GM13977 (cell line): Measurements from ENCODE around the gene FAM168A.

Source experiments
- DNase-seq: peaks from one replicate; pipeline ENCODE4 v3.0.0; 2012; ENCODE audit warnings: low spot score
- in situ Hi-C: fragments of 300-500 bp; cut with MboI; formaldehyde crosslinking; loops from one replicate; pipeline ENCODE4 v1.12.0; 2022; ENCODE audit warnings: low sequenced_read_pairs, low pct_unique_long_range_greater_than_20kb, mixed read lengths, inconsistent platforms; ENCODE audit not compliant: unreplicated experiment
- TF ChIP-seq, protein P1 (sequence below): IDR thresholded peaks from 2 replicates; pipeline ENCODE4 v1.5.1; 2012; ENCODE audit warnings: mild to moderate bottlenecking, control low read depth; ENCODE audit not compliant: insufficient read depth; ENCODE audit errors: extremely low read depth, missing control alignments

FAM168A gene

DNA sequence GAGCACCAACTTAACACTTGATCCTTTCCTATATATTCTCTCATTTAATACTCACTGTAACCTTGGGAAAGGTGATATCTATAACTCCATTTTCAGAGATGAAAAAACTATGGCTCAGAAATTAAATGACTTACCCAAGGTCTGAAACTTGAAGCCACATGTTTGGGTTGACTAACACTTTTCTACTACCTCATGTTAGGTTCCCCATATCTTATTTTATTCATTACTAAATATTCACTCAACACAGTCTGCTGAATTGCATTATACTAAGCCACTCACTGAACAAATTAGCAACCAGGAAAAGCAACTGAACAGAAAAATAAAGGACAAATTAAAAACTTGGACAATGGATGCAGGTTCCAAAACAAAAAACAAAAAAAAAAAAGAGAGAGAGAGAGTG, 59.9 kb downstream of the FAM168A start:
- DNase-seq, result no peak
- TF ChIP-seq, protein P1, sequence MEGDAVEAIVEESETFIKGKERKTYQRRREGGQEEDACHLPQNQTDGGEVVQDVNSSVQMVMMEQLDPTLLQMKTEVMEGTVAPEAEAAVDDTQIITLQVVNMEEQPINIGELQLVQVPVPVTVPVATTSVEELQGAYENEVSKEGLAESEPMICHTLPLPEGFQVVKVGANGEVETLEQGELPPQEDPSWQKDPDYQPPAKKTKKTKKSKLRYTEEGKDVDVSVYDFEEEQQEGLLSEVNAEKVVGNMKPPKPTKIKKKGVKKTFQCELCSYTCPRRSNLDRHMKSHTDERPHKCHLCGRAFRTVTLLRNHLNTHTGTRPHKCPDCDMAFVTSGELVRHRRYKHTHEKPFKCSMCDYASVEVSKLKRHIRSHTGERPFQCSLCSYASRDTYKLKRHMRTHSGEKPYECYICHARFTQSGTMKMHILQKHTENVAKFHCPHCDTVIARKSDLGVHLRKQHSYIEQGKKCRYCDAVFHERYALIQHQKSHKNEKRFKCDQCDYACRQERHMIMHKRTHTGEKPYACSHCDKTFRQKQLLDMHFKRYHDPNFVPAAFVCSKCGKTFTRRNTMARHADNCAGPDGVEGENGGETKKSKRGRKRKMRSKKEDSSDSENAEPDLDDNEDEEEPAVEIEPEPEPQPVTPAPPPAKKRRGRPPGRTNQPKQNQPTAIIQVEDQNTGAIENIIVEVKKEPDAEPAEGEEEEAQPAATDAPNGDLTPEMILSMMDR, result no peak
- in situ Hi-C loops, result no loop called here

DNA sequence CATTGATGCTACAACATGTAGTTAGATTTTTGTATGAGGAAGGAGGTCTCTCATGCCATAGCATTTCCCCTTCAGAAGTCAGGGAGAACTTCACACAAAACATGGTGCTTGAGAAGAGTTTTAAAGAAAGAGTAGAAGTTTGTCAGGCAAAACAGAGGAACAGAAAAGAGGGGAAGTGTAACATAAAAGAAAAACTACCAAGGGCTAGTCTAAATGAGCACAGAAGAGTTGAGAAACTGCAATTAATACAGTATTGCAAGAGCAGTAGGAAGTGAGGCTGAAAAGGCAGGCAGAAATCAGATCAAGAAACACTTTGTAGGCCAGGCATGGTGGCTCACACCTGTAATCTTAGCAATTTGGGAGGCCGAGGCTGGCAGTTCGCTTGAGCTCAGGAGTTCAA, 61.0 kb downstream of the FAM168A start:
- DNase-seq, result no peak
- TF ChIP-seq, protein P1, result no peak
- in situ Hi-C loops, result no loop called here

DNA sequence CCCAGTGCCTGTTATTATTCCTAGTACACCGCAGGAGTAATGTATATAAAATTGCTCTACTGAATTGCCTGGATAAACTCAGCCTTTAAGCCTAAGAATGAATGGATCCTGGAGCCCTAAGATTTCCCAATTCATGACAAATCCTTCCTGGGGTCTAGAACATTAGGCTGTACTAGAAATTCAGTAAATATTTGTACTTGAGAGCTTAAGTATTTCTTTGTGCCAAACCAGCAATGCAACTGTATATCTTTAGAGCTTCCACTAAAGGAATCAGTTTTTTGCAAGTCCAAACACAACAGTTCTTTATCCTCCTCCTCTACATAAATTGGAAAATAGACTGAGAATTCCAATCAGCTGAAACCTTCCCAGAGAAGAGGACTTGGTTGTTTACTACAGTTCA, 65.6 kb downstream of the FAM168A start:
- no peak for DNase-seq
- TF ChIP-seq, protein P1, result no peak
- in situ Hi-C loops, result no loop called here

DNA sequence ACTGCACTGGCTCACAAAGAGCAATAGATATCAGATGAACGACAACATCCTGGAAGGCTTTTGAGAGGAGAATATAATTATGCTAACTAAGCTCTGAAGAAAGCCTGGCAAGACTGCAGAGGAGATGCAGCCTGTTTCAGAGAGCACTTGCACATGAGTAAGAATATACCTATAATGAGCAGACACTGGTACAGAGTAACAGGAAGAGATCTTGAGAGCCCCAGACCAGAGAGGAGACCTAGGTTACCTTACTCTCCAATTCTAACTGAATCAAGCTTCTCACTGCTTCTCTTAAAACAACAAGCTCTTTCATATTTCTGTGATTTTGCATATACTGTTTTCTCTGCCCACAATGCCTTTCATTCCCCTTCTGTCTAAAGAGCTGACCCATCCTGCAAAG, 66.5 kb downstream of the FAM168A start:
- DNase-seq, result no peak
- in situ Hi-C loops, result no loop called here
- TF ChIP-seq, protein P1, result no peak

DNA sequence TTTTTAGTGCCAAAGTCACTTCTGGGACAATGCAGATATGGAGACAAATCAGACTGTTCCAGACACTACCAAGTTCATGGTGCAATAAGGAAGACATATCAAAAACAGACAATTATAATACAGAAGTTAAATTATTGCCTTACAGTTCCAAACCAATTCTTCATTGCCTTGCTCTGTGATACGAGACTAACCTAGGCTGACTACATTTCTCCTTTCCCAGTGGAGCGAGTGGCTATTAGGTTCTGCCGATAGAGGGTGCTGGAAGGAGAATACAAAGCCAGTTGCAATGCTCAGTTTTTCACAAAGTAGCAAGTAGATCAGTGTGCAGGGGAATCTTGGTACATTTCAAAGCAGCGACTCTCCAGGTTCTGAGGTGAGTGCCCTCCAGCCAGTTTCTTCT, 67.8 kb downstream of the FAM168A start:
- TF ChIP-seq, protein P1, result peak; percentile 43
- in situ Hi-C loops, result no loop called here
- no peak for DNase-seq

DNA sequence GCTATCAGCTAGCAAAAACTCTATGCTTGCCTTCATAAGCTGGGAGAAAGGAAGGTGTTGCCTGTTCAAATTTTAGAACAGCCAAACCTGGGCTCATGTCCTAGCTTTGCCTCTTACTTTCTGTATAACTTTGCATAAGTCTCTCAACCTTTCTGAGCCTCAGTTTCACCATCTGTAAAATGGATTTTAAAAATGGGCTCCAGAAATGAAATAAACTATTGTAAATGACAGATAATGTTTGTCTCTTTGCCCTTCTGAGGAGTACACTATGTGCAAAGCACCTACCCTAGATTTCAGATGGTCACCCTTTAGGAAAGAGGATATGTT, 68.7 kb downstream of the FAM168A start:
- TF ChIP-seq, protein P1, result no peak
- no peak for DNase-seq
- in situ Hi-C loops, result no loop called here
